ENCODE measurements around the gene DOK6.

GRCh38 chr18:69691008-69691760, 290.5 kb downstream of the DOK6 start:
- TF ChIP-seq CTCF (IDR thresholded peaks at IDR 0.05), result no peak
- no peak for TF ChIP-seq POLR2A (IDR thresholded peaks at IDR 0.05)
